GM18519 (cell line): ENCODE data around the gene ALK.

ENCODE experiments used
- ATAC-seq: cut with Tn5 transposase; IDR thresholded peaks from one replicate; pipeline ENCODE4 v1.9.1; 2021; ENCODE audit warnings: mild to moderate bottlenecking, moderate library complexity; ENCODE audit not compliant: unreplicated experiment, low FRiP score

The ALK gene

GRCh38 chr2:29353403-29353991, 567.9 kb downstream of the ALK start:
- no peak for ATAC-seq

- ATAC-seq: no peak
These were observed 569.3 kb downstream of the ALK start for GRCh38 chr2:29351916-29352591.

- ATAC-seq: no peak
These were observed 570.1 kb downstream of the ALK start for GRCh38 chr2:29351248-29351647.

- ATAC-seq: no peak
These were observed 571.9 kb downstream of the ALK start for GRCh38 chr2:29349316-29350030.

- no peak for ATAC-seq
These were observed 573.5 kb downstream of the ALK start for GRCh38 chr2:29347774-29348461.

GRCh38 chr2:29345236-29345635, 576.1 kb downstream of the ALK start:
- ATAC-seq: no peak

- no peak for ATAC-seq
These were observed 577.6 kb downstream of the ALK start for GRCh38 chr2:29343830-29344229.

- ATAC-seq: no peak
These were observed 584.8 kb downstream of the ALK start for GRCh38 chr2:29336341-29337241.

GRCh38 chr2:29335396-29335795, 586.0 kb downstream of the ALK start:
- no peak for ATAC-seq

- ATAC-seq: no peak
These were observed 586.7 kb downstream of the ALK start for GRCh38 chr2:29334706-29335105.

- no peak for ATAC-seq
These were observed 588.8 kb downstream of the ALK start for GRCh38 chr2:29332540-29332939.

GRCh38 chr2:29329899-29330298, 591.5 kb downstream of the ALK start:
- ATAC-seq: no peak

GRCh38 chr2:29326926-29327325, 594.5 kb downstream of the ALK start:
- ATAC-seq: no peak

GRCh38 chr2:29325544-29325943, 595.8 kb downstream of the ALK start:
- no peak for ATAC-seq

GRCh38 chr2:29323961-29324360, 597.4 kb downstream of the ALK start:
- no peak for ATAC-seq

GRCh38 chr2:29323301-29323700, 598.1 kb downstream of the ALK start:
- ATAC-seq: no peak

GRCh38 chr2:29322011-29322410, 599.4 kb downstream of the ALK start:
- ATAC-seq: no peak

GRCh38 chr2:29317801-29318485, 603.4 kb downstream of the ALK start:
- ATAC-seq: no peak

GRCh38 chr2:29317077-29317517, 604.3 kb downstream of the ALK start:
- peak; percentile 47 for ATAC-seq
